Activated T-cell treated with anti-CD3 and anti-CD28 coated beads, Interleukin-2, amount 50 U/mL, for 72 hours (primary cell): ENCODE data around the gene DDX52. TPM values are rescaled to one million over a fixed set of nuclear protein-coding genes. Genes with fewer than 3 reads are reported as not detected.
"Not testable (repeated sequence)": the region's sequence is repeated elsewhere in the genome, so short reads cannot be mapped to it uniquely, and the experiment has no call there.

Source experiments
- ATAC-seq, 2 donors: fragments of 150-1000 bp; cut with Tn5 transposase; replicated peaks in 1 of 2; 2 replicates each; pipeline ENCODE4 v1.10.0; 2021; ENCODE audit warnings: moderate library complexity in 2 of 2, mild to moderate bottlenecking in 1 of 2
- DNase-seq, 2 donors: peaks; one replicate each; pipeline ENCODE4 v3.0.0; 2021 to 2022; ENCODE audit warnings: mixed read lengths in 1 of 2
- H3K27ac Mint-ChIP-seq: one replicate; pipeline ENCODE4 v1.8.0; 2022; ENCODE audit warnings: mild to moderate bottlenecking, moderate library complexity, mixed read lengths
- H3K27me3 Mint-ChIP-seq: one replicate; pipeline ENCODE4 v1.8.0; 2022; ENCODE audit warnings: low read depth, mixed read lengths
- H3K36me3 Mint-ChIP-seq, 2 donors: one replicate each; pipeline ENCODE4 v1.8.0; 2022; ENCODE audit warnings: mixed read lengths in 2 of 2, mild to moderate bottlenecking in 1 of 2; ENCODE audit not compliant: insufficient read depth in 2 of 2
- H3K4me1 Mint-ChIP-seq: one replicate; pipeline ENCODE4 v1.8.0; 2022; ENCODE audit warnings: low read depth, mixed read lengths
- H3K4me3 Mint-ChIP-seq, 2 donors: one replicate each; pipeline ENCODE4 v1.8.0; 2022; ENCODE audit warnings: mild to moderate bottlenecking in 2 of 2, mixed read lengths in 2 of 2, moderate library complexity in 2 of 2
- H3K9me3 Mint-ChIP-seq, 2 donors: one replicate each; pipeline ENCODE4 v1.8.0; 2022; ENCODE audit warnings: mixed read lengths in 2 of 2
- total RNA-seq, 2 donors: library from RNA; stranded (reverse); gene quantifications; one replicate each; pipeline ENCODE4 v1.2.3, GENCODE V29; 2022

The DDX52 gene
- 10 to 100 TPM; 29.1 to 33.5 TPM for total RNA-seq

DNA sequence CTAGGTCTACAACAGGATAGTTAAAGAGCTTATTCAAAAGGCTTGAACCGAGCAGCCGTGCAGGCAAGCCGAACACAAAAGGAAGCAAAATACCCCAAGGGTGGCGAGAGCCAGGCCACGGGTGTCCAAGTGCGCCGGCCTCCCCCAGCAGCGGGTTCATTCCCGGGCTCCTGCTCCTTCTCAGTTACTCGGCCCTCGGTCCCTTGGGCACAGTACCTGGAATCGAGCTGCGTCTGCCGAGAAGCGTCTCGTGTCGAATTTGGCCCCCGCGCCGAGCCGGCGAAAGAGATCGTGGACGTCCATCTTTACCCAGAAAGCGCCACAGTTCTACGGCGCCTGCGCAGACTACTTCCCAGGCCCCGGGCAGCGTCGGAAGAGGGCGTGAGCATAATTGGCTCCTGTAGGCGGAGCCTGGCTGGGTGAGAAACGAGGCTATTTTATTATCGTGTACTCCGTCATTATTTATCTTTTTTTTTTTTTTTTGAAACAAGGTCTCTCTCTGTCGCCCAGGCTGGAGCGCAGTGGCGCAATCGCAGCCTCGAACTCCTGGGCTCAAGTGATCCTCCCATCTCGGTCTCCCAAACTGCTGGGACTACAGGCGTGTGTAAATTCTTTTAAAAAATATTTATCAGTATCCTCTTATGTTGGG, at the start of gene DDX52:
DDX52 (minus strand) TSS at position 329 of the 649 bp plus-strand sequence; CDS start at position 303, 26 bp downstream.
- H3K27me3 Mint-ChIP-seq: peaks cover 37% of the 10 kb centered on the region
- H3K4me1 Mint-ChIP-seq: peaks cover 54% of the 10 kb centered on the region
- ATAC-seq (peak; percentile 99), DNase-seq (peak; percentile 89 to 90)
- peaks cover 7 to 17% of the 10 kb centered on the region in 2 donors for H3K36me3 Mint-ChIP-seq
- no peaks in the 10 kb centered on the region for H3K9me3 Mint-ChIP-seq
- H3K4me3 Mint-ChIP-seq: peak within 1 kb of the TSS; percentile 92 to 94
- peak within 1 kb of the TSS; percentile 93 for H3K27ac Mint-ChIP-seq

DNA sequence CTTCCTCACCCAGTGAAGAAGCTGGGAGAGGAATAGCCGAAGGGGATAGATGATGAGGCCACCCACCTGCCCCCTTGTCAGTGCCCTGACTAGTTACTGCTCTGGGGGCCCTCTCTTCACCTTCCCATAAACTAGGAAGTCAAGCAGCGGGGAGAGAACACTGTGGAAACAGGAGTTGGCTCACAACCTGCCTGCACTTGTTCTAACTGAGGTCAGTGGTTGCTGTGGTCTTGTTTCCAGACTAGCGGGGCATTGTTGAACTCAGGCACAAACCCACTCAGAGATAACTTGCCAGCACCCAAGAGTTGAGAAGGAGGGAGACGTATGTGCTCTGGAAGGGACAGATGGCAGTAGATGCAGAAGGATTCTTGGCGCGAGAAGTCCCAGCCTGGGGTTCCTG, 48.6 kb upstream of the DDX52 start:
- Mint-ChIP-seq H3K4me3 (no peak overlapping the region), H3K27ac (no peak overlapping the region), H3K27me3 (peaks cover 5% of the 10 kb centered on the region), H3K36me3 (no peaks in the 10 kb centered on the region), H3K4me1 (peaks cover 6% of the 10 kb centered on the region), H3K9me3 (peaks cover 0 to 1% of the 10 kb centered on the region in 2 donors)
- ATAC-seq (no peak), DNase-seq (no peak)

- Mint-ChIP-seq H3K27me3 (no peaks in the 10 kb centered on the region), H3K4me3 (no peak overlapping the region), H3K9me3 (no peaks in the 10 kb centered on the region), H3K4me1 (peaks cover under 1% of the 10 kb centered on the region), H3K27ac (no peak overlapping the region), H3K36me3 (no peaks in the 10 kb centered on the region)
- ATAC-seq (no peak), DNase-seq (no peak)
These were observed 46.1 kb upstream of the DDX52 start for GRCh38 chr17:37689317-37689716.

- DNase-seq (no peak), ATAC-seq (no peak)
- Mint-ChIP-seq H3K9me3 (peaks cover under 1 to 5% of the 10 kb centered on the region in 2 donors), H3K27me3 (no peaks in the 10 kb centered on the region), H3K4me3 (no peak overlapping the region), H3K36me3 (peaks cover 0 to 2% of the 10 kb centered on the region in 2 donors), H3K4me1 (peaks cover 15% of the 10 kb centered on the region), H3K27ac (no peak overlapping the region)
These were observed 40.3 kb upstream of the DDX52 start for GRCh38 chr17:37683454-37683984.

DNA sequence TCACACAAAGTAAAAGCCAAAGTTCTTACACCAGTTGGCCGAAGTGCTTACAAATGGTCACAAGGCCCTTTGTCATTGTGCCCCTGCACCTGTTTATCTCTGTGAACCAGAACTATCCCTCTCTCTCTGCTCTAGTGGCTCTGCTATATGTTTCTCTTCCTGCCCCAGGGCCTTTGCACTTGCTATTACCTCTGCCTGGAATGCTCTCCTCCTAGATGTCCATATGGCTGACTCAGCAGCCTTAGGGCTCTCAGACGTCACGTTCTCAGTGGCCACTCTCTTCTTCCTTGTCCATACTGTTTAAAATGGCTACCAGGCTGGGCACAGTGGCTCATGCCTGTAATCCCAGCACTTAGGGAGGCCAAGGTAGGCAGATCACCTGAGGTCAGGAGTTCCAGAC, 38.8 kb upstream of the DDX52 start:
- Mint-ChIP-seq H3K36me3 (peaks cover 0 to 2% of the 10 kb centered on the region in 2 donors), H3K27ac (no peak overlapping the region), H3K9me3 (peaks cover 2 to 5% of the 10 kb centered on the region in 2 donors), H3K4me3 (no peak overlapping the region), H3K27me3 (peaks cover 13% of the 10 kb centered on the region), H3K4me1 (peaks cover 15% of the 10 kb centered on the region)
- no peak for DNase-seq
- ATAC-seq: no peak

DNA sequence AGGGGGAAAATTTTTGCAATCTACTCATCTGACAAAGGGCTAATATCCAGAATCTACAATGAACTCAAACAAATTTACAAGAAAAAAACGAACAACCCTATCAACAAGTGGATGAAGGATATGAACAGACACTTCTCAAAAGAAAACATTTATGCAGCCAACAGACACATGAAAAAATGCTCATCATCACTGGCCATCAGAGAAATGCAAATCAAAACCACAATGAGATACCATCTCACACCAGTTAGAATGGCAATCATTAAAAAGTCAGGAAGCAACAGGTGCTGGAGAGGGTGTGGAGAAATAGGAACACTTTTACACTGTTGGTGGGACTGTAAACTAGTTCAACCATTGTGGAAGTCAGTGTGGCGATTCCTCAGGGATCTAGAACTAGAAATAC, 36.7 kb upstream of the DDX52 start:
- not testable (repeated sequence) for H3K27ac Mint-ChIP-seq, H3K9me3 Mint-ChIP-seq, DNase-seq, H3K36me3 Mint-ChIP-seq, H3K4me3 Mint-ChIP-seq, ATAC-seq
- Mint-ChIP-seq H3K4me1 (peaks cover 15% of the 10 kb centered on the region), H3K27me3 (peaks cover 20% of the 10 kb centered on the region)

GRCh38 chr17:37678036-37678435, 34.8 kb upstream of the DDX52 start:
- Mint-ChIP-seq H3K27ac (no peak overlapping the region), H3K27me3 (peaks cover 20% of the 10 kb centered on the region), H3K36me3 (peaks cover 0 to 2% of the 10 kb centered on the region in 2 donors), H3K9me3 (peaks cover 2 to 5% of the 10 kb centered on the region in 2 donors), H3K4me3 (no peak overlapping the region), H3K4me1 (peaks cover 2% of the 10 kb centered on the region)
- ATAC-seq: no peak
- DNase-seq: no peak

- H3K27ac Mint-ChIP-seq: no peak overlapping the region
- ATAC-seq: no peak
- peaks cover 2 to 4% of the 10 kb centered on the region in 2 donors for H3K9me3 Mint-ChIP-seq
- H3K4me3 Mint-ChIP-seq: no peak overlapping the region
- H3K27me3 Mint-ChIP-seq: peaks cover 20% of the 10 kb centered on the region
- DNase-seq: no peak
- no peaks in the 10 kb centered on the region for H3K4me1 Mint-ChIP-seq
- H3K36me3 Mint-ChIP-seq: peaks cover 0 to under 1% of the 10 kb centered on the region in 2 donors
These were observed 33.8 kb upstream of the DDX52 start for GRCh38 chr17:37677021-37677420.

DNA sequence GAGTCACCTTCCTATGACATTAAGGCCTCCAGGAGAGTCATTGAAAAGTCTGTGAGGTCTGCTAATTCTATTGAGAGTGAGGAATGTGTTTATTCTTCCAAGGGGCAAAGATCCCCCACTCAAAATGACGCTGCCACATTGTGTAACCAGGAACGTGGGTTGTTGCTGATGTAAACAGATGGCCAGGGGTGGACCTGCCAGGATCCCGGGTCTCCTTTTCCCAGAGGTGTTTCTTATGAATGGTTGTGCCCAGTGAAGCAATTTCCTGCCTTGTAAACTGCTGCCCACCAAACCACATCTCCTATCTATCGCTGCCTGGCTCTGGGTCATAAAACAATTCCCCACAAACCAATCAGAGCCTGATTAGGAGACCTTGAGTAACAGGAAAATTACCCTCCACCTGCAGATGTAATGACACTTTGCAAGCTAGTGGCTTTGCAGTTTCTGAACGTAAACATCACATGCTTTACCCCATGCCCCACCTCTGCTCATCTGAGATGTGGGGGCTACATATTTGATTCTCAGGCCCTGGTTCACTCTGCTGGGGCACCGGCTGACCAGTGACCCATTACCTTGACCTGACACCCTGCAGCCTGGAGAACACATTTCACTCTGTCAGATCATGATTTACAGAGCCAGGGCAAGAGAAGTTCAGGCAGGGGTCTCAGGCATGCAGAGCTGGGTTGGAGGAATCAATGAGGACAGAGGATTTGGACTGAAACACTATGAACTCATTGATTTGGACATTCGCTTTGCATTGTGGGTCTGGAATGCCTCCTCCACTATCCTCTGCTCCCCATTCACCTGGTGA, 33.1 kb upstream of the DDX52 start:
- no peaks in the 10 kb centered on the region for H3K36me3 Mint-ChIP-seq

DNA sequence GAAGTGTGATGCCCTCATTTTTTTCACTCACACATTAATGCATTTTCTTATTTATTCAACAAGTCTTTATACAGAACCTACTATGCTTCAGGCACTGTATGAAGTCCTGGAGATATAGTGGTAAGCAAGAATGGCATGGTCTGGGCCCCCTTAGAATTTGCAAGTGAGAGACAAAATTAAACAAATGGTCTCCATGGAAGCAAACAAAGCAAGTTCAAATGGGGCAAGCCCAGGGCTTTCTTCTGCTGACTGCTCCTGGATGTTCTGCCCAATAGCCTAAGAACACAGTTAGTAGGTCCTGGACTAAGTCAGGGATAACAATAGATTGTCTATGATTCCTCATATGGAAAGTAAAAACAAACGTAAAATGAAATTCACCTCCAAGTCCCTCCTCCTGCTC, 31.3 kb upstream of the DDX52 start:
- ATAC-seq (no peak), DNase-seq (no peak)
- no peaks in the 10 kb centered on the region for H3K36me3 Mint-ChIP-seq
- H3K9me3 Mint-ChIP-seq: peaks cover 0 to 2% of the 10 kb centered on the region in 2 donors
- H3K27ac Mint-ChIP-seq: no peak overlapping the region
- no peaks in the 10 kb centered on the region for H3K4me1 Mint-ChIP-seq
- no peak overlapping the region for H3K4me3 Mint-ChIP-seq
- peaks cover 20% of the 10 kb centered on the region for H3K27me3 Mint-ChIP-seq

More for the DNA sequence above, 33.1 kb upstream of the DDX52 start:
- Mint-ChIP-seq H3K4me1 (no peaks in the 10 kb centered on the region), H3K9me3 (peaks cover 0 to 2% of the 10 kb centered on the region in 2 donors), H3K27ac (no peak overlapping the region), H3K4me3 (no peak overlapping the region), H3K27me3 (peaks cover 20% of the 10 kb centered on the region)
- no peak for DNase-seq
- ATAC-seq: no peak

GRCh38 chr17:37673386-37673785, 30.1 kb upstream of the DDX52 start:
- no peak overlapping the region for H3K4me3 Mint-ChIP-seq
- ATAC-seq (no peak), DNase-seq (no peak)
- no peaks in the 10 kb centered on the region for H3K36me3 Mint-ChIP-seq
- peaks cover 0 to under 1% of the 10 kb centered on the region in 2 donors for H3K9me3 Mint-ChIP-seq
- no peaks in the 10 kb centered on the region for H3K4me1 Mint-ChIP-seq
- peaks cover 19% of the 10 kb centered on the region for H3K27me3 Mint-ChIP-seq
- no peak overlapping the region for H3K27ac Mint-ChIP-seq

DNA sequence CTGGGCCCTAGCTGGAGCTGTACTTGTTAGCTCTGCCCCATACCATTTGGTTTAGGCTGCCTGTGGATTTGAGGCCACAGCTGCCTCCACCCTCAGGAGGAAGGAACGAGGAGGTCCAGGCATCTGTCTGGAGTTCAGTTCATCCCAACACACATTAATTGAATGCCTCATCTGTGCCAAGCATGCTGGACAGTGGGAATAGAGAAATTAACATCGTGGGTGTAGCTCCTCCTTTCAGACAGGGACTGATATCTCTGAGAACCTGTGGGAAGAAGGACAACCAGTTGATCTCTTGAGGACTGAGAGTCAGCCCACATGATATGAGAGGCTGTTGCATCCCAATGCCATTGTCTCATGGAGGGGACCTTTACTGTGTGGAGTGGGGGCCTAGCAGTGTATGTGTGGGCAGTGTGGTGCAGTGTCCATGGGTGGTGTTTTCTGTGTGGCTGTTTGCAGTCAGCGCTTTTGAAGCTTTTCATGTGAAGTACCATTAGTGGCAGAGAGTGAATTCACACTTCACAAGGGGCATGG, 29.4 kb upstream of the DDX52 start:
- DNase-seq: no peak
- H3K27me3 Mint-ChIP-seq: peaks cover 11% of the 10 kb centered on the region

More for the DNA sequence above, 29.4 kb upstream of the DDX52 start:
- Mint-ChIP-seq H3K9me3 (no peaks in the 10 kb centered on the region), H3K4me1 (no peaks in the 10 kb centered on the region), H3K36me3 (no peaks in the 10 kb centered on the region), H3K4me3 (no peak overlapping the region), H3K27ac (no peak overlapping the region)
- no peak for ATAC-seq
